Measurements from ENCODE around the gene MYCBP2. TPM values are rescaled to one million over a fixed set of nuclear protein-coding genes. Genes with fewer than 3 reads are reported as not detected.
"Not testable (repeated sequence)": the region's sequence is repeated elsewhere in the genome, so short reads cannot be mapped to it uniquely, and the experiment has no call there.

MYCBP2 gene
- total RNA-seq, 3 donors from 2014 or later: 179 to 282 (median 181) TPM

- no peaks in the 10 kb centered on the region for H3K36me3 ChIP-seq
- DNase-seq (ENCODE audit: low spot score in 2 of 2): no peak
- no peak overlapping the region for H3K27ac ChIP-seq
- no peak overlapping the region for H3K4me3 ChIP-seq
- TF ChIP-seq POLR2A (IDR thresholded peaks at IDR 0.05) (no peak), CTCF (IDR thresholded peaks at IDR 0.05) (no peak), POLR2AphosphoS5 (IDR thresholded peaks at IDR 0.05) (no peak)
- H3K4me1 ChIP-seq: no peaks in the 10 kb centered on the region
- H3K9me3 ChIP-seq: no peaks in the 10 kb centered on the region
- intact Hi-C loops (cut with DNase I; ENCODE audit: low total_unique reads): no loop called here
- H3K27me3 ChIP-seq: no peaks in the 10 kb centered on the region
These were observed 29.3 kb upstream of the MYCBP2 start for GRCh38 chr13:77356155-77356554.

- Histone ChIP-seq H3K36me3 (no peaks in the 10 kb centered on the region), H3K4me3 (no peak overlapping the region), H3K4me1 (no peaks in the 10 kb centered on the region), H3K27me3 (no peaks in the 10 kb centered on the region), H3K27ac (no peak overlapping the region), H3K9me3 (no peaks in the 10 kb centered on the region)
- no peak for DNase-seq (ENCODE audit: low spot score in 2 of 2)
- TF ChIP-seq POLR2AphosphoS5 (IDR thresholded peaks at IDR 0.05) (no peak), CTCF (IDR thresholded peaks at IDR 0.05) (no peak), POLR2A (IDR thresholded peaks at IDR 0.05) (no peak)
- intact Hi-C loops (cut with DNase I; ENCODE audit: low total_unique reads): no loop called here
These were observed 27.1 kb upstream of the MYCBP2 start for GRCh38 chr13:77353995-77354394.

- no peaks in the 10 kb centered on the region for H3K36me3 ChIP-seq
- TF ChIP-seq POLR2AphosphoS5 (IDR thresholded peaks at IDR 0.05) (no peak), CTCF (IDR thresholded peaks at IDR 0.05) (no peak), POLR2A (IDR thresholded peaks at IDR 0.05) (no peak)
- H3K27ac ChIP-seq: no peak overlapping the region
- intact Hi-C loops (cut with DNase I; ENCODE audit: low total_unique reads): no loop called here
- H3K4me3 ChIP-seq: no peak overlapping the region
- H3K27me3 ChIP-seq: no peaks in the 10 kb centered on the region
- H3K9me3 ChIP-seq: no peaks in the 10 kb centered on the region
- DNase-seq (ENCODE audit: low spot score in 2 of 2): no peak
- no peaks in the 10 kb centered on the region for H3K4me1 ChIP-seq
These were observed 24.4 kb upstream of the MYCBP2 start for GRCh38 chr13:77351315-77351714.

- Histone ChIP-seq H3K27me3 (no peaks in the 10 kb centered on the region), H3K4me3 (no peak overlapping the region), H3K27ac (no peak overlapping the region), H3K9me3 (no peaks in the 10 kb centered on the region), H3K4me1 (no peaks in the 10 kb centered on the region), H3K36me3 (no peaks in the 10 kb centered on the region)
- no peak for DNase-seq (ENCODE audit: low spot score in 2 of 2)
- TF ChIP-seq CTCF (IDR thresholded peaks at IDR 0.05) (no peak), POLR2A (IDR thresholded peaks at IDR 0.05) (no peak), POLR2AphosphoS5 (IDR thresholded peaks at IDR 0.05) (no peak)
- intact Hi-C loops (cut with DNase I; ENCODE audit: low total_unique reads): no loop called here
These were observed 23.9 kb upstream of the MYCBP2 start for GRCh38 chr13:77350811-77351210.

- intact Hi-C loops (cut with DNase I; ENCODE audit: low total_unique reads): no loop called here
- TF ChIP-seq POLR2A (IDR thresholded peaks at IDR 0.05) (no peak), POLR2AphosphoS5 (IDR thresholded peaks at IDR 0.05) (no peak), CTCF (IDR thresholded peaks at IDR 0.05) (no peak)
- DNase-seq (ENCODE audit: low spot score in 2 of 2): no peak
- no peaks in the 10 kb centered on the region for H3K4me1 ChIP-seq
- H3K27me3 ChIP-seq: no peaks in the 10 kb centered on the region
- H3K4me3 ChIP-seq: no peak overlapping the region
- no peak overlapping the region for H3K27ac ChIP-seq
- H3K36me3 ChIP-seq: no peaks in the 10 kb centered on the region
- no peaks in the 10 kb centered on the region for H3K9me3 ChIP-seq
These were observed 22.5 kb upstream of the MYCBP2 start for GRCh38 chr13:77349365-77349764.

GRCh38 chr13:77347351-77347750, 20.5 kb upstream of the MYCBP2 start:
- H3K27me3 ChIP-seq; H3K9me3 ChIP-seq; H3K36me3 ChIP-seq; H3K27ac ChIP-seq; DNase-seq (ENCODE audit: low spot score in 2 of 2); H3K4me1 ChIP-seq; H3K4me3 ChIP-seq; intact Hi-C loops (cut with DNase I; ENCODE audit: low total_unique reads): not testable (repeated sequence)
